HT-29 (cell line): Measurements from ENCODE around the gene RARRES1. TPM values are rescaled to one million over a fixed set of nuclear protein-coding genes. Genes with fewer than 3 reads are reported as not detected.

Source experiments
- DNase-seq: peaks from one replicate; pipeline ENCODE4 v3.0.0-alpha.2; 2015; ENCODE audit warnings: low spot score
- total RNA-seq: library from RNA; depleted of rRNA; stranded (reverse); fragments of >200 nt; shearing (Covaris generic); gene quantifications from 2 replicates; pipeline ENCODE4 v1.2.3, GENCODE V29; 2014

The RARRES1 gene
- total RNA-seq, 1 experiment from 2014 or later: 102 TPM

DNA sequence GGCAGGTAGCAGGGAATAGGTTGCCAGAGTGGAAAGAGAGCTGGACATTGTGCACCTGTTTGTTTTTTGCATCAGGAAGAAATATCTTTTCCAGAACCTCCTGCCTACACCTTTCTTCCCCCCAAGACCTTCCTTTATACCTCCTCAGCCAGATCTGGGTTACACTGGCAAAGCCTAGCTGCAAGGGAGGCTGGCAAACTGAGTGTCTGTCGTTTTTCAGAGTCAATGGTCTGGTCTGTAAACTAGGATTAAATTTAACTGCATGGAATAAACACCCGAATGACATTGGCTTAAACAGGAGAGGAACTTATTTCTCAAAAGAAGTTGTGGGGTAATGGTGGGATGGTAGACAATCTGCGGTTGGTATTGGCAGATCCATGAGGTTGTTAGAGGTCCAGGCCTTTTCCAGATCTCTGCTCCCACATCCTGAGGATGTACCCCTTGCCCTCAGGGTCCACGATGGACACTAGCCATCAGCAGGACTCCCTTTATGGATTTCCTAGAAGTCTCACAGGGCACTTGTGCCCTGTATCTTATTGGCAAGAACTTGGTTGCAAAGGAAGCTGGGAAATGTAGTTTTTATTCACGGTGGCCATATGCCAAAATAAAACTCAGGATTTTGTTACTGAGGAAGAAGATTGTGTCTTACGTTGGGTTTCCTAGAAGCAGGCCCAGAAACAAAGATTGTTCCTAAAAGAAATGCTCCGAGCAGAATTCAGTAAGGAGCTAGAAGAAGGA, 3.2 kb upstream of the RARRES1 start:
- DNase-seq: no peak

DNA sequence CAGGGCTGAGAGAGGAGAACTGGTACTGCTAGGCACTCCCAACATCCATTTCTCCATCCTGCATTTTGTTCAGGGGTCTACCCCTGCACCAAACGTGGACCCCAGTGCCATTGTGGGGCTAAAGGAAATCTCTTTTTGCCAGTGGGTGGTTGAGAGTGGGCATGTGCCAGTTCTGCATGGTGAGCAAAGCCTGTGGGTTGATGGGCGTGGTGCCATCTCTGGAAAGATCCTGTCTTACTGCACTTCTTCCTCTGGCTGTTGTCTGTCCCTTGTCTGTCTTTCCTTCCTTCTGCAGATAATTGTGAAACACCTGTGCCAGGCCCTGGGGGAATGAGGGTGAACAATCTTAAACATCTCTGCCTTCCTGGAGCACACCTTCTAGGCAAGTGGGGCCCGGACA, 1.4 kb upstream of the RARRES1 start:
- DNase-seq: no peak

DNA sequence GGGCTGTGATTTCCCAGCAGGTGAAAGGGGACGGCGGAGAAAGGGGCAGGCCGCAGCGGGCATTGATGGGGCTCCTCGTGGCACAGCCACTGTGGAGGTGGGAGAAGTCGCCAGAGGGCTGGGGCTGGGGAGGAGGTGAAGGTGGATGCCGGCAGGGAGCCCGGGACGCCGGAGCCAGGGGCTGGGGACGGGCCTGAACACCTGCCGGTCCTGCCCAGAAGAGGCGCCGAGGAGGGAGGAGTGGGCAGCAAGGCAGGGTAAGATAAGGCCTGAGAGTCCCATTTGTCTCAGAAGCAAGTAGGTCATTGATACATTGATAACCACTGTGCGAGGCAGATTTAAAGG, 571 bp upstream of the RARRES1 start:
- DNase-seq: no peak

DNA sequence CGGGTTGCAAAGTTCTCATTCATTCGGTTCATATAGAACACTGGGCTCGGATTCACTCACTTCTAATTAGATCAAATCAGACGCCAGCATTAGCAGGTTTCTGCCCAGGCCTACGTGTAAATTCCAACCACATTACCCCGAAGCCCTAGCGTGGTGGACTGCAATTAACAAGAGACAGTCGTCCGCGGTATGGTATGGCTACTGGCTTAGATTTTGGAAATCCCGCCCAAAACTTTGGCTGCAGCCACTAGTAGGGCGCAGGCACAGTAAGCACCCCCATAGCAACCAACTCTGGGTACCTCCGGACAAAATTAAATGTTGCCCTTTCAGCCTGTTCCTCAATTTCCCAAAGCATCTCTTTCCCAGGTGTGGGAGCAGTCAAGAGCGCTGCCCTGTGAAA, 771 bp downstream of the RARRES1 start:
- peak; percentile 38 for DNase-seq

DNA sequence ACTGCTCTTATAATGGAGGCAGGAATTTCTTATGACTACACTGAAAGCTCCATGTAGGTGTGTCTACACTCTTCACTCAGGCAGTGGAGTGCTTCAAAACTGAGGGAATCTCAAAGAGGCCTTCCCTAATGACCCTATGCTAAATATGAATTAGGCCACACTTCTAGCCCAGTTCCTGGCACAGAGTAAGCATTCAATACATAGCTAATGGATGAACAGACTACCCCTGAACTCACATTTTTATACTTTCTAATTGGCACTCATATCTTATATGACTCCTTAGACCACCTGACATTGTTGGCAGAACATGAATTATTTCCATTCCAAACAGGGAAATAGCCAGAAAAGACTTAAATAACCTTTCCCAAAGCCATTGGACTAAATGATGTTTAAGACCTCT, 3.4 kb downstream of the RARRES1 start:
- no peak for DNase-seq

DNA sequence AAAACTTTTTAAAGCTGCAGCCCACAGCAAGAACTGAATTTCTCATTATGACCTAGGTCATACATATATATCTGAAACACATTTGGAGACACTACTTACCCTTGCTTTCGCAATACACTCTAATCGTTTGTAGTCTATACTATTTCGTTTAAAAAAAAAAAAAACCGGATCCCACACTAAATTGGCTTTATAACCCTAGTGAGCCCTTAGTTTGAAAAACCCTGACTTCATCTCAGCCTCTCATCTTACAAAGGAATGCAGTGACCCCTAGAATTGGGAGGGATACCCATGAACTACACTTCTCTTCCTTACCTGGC, 4.2 kb downstream of the RARRES1 start:
- no peak for DNase-seq

DNA sequence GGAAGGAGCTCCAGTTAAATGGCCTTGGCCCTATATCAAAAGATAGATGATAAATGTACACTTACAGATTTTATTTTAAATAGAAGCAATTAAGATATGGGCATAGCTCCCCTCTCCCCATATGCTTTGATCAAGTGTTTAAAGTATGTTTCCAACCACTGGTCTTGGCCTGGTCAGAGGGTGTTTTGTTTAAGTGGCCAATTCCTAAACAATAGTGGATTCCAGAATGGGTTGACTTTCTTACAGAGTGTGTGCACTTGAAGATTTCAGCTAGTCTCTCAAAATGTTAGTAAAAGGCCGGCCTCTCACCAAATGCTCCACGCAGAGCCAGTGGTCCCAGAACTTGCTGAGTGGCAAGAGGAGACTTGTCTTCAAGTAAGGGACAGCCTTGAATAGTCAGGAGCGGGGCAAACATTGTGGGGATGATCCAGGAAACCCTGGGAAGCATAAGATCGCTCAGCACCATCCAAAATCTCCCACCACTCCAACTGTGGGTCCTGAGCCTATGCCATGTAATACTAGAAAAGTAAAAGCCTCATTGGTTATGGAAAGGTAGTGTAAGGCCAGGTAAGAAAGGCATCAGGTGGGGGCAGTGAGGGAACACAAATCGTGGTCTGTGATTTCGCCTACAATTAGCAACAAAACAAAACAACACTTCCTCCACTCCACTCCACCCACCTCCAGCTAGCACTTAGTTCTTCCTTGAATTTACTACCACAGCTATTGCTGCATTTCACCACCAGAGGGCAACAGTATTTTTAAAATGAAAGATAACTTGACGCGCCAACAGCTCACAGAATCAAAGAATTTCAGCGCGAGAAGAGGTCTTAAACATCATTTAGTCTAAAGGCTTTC, 4.8 kb downstream of the RARRES1 start:
- peak; percentile 82 for DNase-seq

DNA sequence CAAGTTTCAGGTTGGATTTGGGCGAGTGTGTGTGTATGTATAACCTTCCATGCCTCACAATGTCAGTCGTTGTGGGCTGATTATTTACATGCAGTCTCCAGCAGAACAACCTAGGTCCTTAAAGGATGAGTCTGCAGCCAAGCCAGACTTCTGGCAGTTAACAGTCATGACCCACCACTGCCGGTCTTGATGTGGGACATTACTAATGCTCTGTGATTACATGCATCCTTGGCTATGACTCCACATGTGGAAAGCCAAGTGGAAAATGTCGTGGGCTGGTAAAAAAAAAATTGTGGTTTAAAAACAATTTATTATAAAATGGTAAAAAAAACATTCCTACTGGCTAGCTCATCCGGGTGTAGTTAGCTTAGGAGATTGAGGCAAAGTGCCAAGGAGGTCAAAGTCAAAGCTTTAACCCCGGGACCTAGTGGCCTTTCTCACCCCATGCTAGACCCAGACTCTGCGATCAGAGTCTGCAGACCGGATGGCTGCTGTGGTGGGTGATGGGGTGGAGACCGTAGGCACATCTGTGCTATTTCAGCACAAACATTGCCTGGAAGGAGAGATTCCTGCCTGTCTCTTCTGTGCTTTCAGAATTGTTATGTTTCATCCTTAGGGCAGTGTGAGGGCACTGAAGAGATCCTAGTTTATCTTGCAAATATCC, 6.8 kb downstream of the RARRES1 start:
- DNase-seq: peak; percentile 52

DNA sequence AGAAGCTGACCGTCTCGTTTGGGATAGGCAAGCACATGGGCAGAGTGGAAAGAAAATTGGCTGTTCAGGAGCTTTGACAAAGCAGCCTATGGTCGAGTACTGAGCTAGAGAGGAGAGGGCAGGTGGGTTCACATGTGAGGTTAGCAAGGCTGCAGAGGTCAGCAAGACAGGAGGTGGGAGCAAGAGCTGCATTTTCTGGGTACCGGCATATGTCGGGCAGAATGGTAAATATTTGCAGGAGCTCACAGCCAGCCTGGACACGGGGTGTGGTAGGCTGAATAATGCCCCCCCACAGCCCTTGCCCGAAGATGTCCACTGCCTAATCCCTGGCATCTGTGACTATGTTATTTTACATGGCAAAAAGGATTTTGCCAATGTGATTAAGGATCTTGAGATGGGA, 8.3 kb downstream of the RARRES1 start:
- DNase-seq: no peak

DNA sequence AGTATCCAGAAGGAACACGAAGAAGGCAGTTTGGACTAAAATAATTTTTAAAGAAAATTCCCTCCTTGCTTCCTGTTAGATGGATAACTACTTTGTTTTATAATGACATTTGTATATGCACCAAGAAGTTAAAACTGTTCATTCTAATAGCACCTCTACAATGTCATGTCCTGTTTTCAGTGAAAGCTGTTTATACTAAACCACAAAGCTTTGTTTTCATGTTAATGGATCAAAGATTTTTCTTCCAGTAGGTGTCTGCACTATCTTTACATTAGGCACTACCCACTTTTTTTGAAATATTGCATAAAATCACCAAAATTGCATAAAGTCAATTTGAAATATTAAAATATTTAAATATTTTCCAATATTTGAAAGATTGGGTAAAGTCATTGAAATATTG, 10.1 kb downstream of the RARRES1 start:
- no peak for DNase-seq

DNA sequence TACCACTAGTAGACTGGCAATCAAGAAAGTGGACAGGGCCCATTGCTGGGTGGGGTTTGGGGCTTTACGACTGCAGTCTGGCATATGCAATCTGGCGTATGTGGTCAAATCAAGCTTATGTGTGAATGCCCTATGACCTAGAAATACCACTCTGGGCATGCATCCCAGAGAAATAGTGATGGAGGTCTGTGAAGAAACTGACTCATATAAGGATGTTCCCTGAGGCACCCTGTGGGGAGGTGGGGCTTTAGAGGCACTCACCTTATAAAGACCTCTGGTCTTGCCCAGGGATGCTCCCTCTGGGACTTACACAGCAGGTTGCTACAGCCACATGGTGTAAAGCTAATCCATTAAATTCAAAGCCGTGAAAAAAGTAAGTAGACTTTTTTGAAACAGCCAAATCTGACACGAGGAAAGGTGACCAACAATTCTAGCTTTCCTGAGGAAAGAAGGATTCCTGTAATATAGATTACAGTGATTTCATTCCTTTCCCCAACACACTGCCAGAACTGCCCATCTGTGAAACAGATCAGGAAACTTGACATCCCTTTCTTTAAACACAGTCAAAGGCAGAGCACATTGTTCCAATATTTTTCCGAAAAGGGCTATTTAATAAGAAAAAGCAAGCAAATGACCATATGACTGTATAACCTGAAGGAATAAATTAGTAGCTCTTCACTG, 13.6 kb downstream of the RARRES1 start:
- DNase-seq: peak; percentile 16

DNA sequence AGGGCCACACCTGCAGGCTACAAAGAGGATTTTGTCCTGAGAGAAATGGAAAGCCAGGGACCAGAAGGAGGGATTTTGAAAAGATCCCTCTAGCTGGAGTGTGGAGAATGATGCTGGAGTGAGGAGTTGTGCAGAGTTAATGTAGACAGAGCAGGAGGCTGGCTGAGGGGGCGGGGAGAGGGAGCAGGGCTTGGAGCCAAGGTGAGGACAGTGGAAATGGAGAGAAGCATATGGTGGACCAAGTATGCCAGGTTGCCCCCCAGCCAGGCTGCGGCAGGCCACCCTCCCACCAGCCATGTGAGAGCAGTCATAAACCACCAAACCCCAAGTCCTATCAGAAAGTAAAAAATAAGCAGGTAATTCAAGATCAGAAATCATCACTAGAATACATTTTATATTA, 14.7 kb downstream of the RARRES1 start:
- DNase-seq: no peak

DNA sequence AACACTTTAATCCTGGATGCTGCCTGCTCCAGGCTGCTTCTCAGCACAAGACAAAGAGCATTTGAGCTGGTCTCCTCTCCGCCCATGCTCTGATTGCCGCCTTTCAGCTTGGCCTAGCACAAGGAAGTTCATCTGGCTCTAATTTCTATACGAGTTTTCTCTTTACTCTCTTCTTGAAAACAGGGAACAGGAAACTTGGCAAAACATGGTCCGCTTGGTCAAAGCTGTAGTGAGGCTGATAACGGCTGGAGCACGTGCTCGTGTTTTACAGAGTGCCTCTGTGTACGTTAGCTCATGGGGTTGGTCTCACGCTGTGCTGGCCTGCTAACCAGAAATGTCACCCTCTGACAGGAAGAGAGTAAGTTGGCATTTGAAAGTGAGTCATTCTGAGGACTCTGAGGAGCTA, 19.2 kb downstream of the RARRES1 start:
- DNase-seq: no peak

DNA sequence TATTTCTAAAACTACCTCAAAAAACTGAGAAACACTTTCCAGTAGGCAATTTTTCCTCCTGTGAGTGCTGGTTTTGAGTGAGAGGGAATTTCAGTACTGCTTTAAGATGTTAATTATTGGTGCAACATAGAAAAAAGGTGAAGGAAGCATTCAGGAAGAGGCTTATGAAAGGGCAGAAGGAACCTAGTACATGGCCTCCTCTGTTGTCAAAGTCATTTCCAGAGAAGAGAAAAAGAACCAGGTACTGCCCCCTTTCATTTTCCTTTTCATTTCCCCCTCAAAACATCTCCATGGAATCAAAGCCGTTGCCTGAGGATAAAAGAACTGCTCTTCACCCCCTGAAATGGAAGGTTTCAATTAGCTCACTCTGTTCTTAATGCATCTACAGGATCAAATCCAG, 19.8 kb downstream of the RARRES1 start:
- no peak for DNase-seq

DNA sequence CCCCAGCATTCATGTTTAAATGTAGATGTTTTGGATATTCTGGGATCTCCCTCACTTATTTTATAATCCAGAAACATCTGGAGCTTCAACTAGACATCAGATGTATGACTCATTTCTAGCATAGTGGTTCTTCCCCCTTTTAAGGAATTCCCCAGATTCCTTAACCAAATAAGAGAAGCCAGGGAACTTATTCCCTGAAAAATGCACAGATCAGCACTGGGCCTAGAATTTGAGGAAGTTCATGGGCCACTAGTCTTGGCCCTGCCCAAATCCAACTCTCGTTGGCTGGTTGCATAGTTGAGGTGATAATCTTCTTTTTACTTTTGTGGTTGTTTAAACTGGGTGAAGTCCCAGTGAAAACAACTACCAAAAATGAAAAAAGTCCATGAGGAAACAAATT, 20.4 kb downstream of the RARRES1 start:
- no peak for DNase-seq

DNA sequence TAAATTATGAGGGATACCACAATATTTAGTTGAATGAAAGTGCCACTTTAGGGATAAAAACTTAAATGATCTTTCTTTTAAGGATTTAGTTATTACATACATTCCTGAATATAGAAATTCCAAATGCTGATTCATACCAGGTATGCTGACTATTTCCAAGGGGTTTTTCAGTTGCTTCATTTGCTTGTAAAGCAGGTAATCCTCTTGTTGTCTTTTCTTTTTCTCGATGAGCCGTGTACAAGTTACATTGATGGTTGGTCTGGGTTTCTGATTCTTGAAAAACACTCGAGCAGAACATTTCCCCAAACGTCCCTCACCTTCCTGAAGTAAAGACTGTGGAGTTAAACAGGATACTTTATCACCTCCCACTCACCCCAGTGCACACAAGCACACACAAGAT, 21.7 kb downstream of the RARRES1 start:
- no peak for DNase-seq

DNA sequence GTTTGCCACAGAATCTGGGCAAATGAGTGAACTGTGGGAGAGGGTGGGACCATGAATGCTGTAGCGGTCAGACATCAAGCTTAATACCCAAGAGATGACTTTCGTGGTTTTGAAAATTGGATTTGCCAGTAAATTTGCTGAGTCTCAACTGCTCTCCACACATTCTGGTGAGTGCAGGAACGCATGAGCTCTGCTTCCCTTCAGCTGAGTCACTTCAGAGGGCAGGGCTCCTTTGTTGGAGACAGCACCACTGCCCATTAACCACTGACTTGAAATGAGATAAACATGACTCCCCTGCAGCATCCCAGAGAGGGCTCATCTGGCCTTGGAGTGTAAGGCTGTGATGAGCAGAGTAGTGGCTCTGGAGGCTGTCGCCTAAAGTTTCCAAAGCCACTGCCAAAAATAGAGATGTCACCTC, 22.6 kb downstream of the RARRES1 start:
- DNase-seq: no peak

DNA sequence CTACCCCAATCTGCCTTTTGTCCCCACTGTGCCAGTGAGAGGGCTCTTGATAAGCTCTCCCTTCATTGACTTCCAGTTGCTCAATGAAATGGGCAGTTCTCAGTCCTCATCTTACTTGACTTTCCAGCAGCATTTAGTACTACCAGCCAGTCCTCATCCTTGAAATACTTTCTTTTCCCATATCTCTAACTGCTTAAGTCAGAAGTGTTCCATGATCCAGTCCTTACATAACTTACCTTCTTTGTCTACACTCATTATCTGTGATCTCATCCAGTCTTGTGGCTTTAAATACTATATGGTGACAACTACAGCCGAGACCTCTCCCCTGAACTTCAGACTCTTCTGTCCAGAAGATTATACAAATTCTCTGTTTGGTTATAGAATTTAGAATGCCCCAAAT, 28.7 kb downstream of the RARRES1 start:
- no peak for DNase-seq

DNA sequence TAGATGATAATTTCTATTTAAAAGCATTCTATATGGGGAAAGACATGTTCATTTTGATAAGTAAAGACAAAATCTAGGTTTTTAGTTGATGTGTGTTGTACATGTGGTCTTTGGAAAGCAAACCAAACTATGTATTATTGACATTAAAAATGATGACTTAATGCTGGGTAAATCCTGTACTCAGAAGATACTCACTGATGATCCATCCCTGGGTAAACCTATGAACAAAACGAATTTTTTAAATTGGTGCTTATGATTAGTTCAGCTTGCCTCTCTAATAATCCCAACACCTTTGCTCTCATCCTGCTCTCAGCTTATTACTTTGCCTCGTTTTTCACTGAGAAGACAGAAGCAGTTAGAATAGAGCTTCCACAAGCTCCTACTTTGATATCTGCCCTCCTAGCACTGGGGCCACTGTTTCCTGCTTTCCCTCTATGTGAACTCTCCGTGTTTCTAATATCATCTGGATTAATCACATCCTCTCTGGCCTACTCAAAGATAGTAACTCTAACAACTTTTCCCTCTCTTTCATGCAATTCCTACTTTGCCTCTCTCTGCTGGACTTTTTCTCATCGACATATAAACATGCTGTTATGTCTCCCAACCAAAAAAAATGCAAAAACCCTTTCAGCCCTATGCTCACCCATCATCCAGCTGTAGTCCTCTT, 29.3 kb downstream of the RARRES1 start:
- DNase-seq: no peak

DNA sequence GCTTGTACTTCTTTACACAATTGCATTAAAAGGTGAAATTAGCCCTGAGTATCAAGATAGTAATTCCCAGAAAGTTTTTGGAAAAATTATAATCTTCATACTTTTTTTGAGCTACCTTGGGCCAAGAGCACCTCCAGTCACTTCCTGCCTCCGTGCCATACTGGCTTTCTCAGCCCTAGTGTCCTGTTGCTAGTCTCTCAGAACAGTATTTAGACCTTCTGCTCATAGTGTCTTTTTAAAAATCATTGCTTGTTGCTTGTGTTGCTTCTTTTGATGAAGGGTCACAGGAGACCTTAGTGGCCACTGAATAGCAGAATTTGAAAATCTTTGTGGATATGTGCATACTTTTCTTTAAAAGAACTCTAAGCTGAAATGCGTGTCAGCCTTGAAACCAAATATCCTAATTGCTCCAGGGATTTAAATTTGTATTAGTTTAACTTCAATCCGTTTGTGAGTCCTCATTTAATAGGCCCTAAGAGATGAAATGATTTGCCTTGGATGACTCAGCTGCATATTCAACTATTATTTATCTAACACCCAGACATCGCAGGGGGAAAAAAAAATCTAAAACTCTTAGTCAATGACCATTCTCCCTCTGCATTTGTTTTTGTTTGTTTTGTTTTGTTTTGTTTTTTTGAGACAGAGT, 30.7 kb downstream of the RARRES1 start:
- DNase-seq: no peak

DNA sequence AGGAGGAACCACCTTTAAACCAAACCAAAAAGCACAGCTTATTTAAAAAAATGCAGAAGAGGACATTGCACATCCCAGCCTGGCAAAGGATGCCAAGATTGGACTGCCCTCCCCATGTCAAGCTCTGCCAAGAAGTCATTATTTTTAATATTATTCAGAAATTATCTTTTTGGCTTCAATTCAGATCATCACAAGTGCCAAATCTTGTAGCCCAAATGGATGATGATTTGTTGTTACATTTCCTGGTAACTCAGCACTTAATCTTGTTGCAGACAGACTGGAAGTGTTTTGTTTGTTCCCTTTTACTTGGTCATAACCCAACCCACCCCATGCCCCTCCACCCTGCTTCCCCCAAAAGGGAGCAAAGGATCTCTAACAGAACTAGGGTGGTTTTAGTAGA, 31.7 kb downstream of the RARRES1 start:
- no peak for DNase-seq
